CD4-positive, alpha-beta T cell treated with Interferon gamma for 1 hour (primary cell): ENCODE measurements around the gene KYAT1.

Experiments
- DNase-seq: peaks from one replicate; pipeline ENCODE4 v3.0.0-alpha.2; 2020

Gene KYAT1

DNA sequence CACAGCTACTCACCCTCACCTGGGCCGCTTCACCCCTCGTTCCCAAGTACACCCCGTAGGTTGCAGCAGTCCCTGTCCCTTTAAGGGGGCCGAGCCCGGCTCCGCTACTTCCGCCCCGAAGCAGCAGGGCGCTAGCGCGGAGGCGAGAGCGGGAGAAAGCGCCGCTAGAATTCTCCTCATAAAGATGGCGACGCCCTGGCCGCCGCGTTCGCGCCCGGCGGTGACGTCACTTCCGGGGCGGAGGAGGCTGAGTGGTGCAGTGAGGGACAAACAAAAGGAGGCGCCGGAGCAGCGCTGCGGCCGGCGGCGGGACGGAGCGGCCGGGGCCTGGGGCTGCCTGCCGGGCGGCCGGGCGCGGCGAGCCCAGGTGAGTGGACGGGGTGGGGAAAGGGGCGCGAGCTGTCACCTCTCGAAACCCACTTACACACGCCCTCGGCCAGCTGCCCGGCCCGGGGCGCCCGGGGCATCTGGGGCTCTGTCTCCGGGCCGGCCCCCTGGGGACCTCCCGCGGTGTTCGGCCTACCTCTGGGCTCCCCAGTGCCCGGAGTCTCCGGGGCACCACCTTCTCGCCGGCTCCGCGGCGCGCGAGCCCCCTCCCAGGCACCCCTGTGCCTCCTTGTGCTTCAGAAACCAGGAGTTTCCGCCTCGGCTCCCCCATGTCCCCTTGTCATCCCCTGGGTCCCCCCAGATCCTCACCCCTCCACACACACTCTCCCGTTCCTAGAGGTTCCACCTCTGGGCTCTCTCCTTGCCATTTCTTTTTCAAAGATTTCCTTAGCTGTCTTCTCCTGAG is at the start of gene KYAT1, which contains the start of gene LRRC8A:
Gene KYAT1 (minus strand): TSS at position 67 of the 793 bp plus-strand sequence. CDS start 36,545 bp downstream, outside the sequence.
Gene LRRC8A (plus strand): TSS at position 250 of the 793 bp plus-strand sequence. CDS start 25,032 bp downstream, outside the sequence.
- peak; percentile 96 for DNase-seq

DNA sequence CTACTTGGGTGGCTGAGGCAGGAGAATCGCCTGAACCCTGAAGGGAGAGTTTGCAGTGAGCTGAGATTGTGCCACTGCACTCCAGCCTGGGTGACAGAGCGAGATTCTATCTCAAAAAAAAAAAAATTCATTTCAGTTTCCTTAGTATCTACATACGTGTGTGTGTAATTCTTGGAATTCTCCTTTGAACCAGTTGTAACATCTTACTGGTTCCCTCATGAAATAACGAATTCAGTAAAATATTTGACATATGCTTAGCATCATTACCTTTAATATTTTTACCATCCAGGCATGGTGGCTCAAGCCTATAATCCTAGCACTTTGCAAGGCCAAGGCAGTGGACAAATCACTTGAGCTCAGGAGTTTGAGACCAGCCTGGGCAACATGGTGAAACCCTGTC is 47.8 kb upstream of the KYAT1 start:
- no peak for DNase-seq

DNA sequence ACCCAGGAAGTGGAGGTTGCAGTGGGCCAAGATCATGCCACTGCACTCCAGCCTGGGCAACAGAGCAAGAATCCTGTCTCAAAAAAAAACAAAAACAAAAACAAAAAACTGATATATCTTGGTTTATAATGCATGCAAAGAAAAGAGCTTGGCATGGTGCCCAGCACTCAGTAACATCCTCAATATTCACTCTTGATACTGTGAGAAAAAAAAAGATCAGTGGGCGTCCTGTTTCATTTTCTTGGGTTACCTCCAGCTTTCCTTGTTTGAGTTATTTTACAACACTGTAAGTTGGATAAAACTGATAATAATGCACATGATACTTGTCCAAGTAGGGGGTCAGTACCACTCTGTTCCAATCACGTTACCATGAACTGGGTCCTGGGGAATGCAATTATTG is 46.9 kb upstream of the KYAT1 start:
- DNase-seq = no peak

DNA sequence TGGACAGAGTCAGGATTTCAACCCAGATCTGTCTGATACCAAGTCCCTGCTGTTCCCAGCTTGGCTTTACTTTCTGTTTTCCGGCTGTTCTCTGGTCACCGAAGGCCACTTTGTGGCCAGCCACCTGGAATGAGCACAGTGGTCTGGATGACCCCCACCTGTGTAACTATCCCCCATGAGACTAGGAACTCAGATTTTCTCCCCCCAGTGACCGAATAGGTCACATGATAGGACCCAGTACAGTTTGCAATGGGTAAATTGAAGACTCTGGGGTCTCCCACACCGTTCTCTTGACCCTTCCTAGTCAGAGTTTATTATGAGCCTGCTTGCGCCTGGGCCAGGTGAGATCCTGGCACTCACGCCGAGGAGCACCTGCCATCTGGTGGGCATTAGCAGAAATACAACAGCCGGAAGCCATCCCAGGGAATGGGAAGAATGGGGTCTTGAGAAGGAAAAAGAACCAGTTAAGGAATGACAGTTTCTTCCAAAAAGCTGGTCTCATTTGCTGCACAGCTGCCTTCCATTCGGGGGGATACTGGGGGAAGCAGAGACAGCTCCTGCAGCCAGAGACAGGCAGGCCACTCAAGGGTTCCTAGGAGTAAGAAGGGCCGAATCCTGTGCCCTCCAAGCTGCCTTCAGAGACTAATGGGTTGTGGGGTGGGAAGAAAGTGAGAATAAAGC is 46.1 kb upstream of the KYAT1 start:
- peak; percentile 32 for DNase-seq

DNA sequence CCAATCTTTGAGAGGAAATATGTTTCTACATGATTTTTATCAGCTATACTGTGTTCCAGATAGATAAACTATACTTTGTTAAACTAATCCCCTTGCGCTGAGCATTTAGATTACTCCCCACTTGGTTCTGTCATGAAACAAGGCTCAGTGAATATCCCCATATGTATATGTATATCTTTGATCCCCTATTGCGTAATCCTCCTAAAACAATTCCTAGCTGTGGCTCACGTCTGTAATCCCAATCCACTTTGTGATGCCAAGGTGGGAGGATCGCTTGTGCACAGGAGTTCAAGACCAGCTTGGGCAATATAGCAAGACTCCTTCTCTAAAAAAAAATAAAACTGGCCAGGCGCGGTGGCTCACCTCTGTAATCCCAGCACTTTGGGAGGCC is 41.7 kb upstream of the KYAT1 start:
- DNase-seq = no peak

DNA sequence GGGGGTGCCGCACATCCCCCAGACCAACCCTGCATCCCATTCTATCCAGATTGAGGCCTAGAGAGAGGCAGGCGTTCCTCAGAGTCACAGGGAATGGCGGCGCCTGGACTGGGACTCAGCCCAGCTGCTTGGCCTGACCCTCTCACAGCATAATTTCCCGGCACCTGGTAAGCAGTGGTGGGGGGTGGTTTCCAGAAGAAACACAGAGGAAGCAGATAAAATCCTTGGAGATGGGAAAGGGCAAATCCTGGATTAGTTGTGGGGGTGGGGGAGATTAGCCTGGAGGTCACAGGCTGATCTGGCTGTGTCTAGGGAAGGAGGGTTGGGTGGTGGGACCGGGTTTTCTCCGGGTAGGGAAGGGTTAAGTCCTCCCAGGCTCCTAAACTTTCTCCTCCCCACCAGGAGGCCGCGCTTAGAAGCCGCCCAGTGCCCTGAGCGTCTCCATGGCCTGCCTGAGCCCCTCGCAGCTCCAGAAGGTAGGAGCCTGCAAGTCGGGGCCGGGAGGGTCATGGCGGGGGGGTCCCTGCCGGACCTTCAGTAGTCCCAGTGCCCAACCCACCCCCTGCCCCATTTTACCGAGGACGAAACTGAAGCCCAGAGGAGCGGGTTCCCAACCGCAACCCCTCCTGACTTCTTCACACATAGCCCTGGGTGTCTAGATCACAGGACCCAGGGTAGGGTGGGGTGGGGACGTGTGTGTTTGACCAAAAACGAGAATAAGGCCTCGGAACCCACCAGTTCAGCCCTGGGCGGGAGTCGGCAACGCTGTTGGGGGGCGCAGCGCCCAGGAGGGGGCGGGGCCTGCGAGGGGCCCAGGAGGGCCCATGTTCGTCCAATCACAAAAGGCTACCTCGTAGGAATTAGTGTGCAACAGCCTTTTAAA is 40.4 kb upstream of the KYAT1 start:
- no peak for DNase-seq

DNA sequence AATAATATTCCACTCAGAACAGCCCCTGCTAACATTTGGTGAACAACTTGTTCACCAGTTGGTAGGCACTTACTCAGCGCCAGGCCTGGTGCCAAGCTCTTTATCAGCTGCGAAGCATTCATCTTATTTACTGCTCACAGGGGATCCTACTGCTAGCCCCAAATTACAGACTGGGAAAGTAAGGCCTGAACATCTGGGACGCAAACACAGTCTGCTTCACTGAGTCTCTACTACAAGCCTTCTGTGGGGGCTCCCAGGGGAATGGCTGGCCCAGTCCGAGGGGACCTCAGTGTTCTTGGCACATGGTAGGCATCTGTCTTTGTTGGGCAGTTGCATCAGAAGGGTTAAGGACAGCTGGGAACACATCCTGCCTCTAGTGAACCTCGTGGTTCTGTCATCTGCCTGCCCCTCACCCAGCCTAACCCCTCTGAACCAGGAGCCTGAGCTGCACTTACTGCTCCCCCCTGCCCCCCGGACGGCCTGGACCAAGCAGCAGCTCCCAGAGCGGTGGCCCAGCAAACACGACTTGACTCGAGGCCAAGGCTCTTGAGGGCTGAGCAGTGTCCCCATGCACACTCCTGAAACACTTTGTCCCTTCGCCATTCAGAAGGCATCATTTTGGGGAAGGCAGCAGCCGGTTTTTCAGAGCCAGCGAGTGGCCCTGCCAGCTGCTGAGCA is 38.8 kb upstream of the KYAT1 start, which contains the start of gene PHYHD1:
Gene PHYHD1 (plus strand): TSS at position 602 of the 678 bp plus-strand sequence. CDS start 1,342 bp downstream, outside the sequence.
- no peak for DNase-seq

DNA sequence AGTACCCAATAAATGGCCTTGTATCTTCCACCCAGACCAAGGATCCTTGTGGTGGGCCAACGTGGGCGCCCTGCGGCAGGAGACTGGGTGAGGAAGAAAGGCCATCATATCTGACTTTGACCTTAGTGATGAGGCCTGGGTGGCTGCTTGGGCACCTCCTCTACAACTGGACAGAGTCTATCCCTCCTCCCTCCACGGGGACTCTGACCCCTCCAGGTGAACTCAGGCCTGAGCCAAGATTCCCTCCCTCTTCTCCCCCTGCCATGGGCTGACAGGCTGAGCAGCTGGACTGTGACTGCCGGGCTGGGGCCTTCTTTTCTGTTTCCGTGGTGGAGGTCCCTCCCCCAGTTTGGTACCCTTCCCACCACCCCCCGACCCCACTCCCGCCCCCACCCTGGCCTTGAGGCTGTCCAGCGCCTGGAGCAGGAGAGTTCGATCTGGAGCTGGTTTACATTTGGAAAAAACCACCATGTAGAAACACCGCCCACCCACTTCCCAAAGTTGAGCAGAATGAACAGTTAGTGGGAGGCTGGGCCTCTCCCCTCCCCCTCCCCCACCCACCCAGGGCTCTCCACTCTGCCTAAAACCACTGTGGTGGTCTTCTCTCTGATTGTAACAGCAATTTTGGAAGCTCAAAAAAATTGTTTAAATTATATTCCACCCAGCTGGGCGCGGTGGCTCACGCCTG is 37.8 kb upstream of the KYAT1 start:
- DNase-seq = no peak

DNA sequence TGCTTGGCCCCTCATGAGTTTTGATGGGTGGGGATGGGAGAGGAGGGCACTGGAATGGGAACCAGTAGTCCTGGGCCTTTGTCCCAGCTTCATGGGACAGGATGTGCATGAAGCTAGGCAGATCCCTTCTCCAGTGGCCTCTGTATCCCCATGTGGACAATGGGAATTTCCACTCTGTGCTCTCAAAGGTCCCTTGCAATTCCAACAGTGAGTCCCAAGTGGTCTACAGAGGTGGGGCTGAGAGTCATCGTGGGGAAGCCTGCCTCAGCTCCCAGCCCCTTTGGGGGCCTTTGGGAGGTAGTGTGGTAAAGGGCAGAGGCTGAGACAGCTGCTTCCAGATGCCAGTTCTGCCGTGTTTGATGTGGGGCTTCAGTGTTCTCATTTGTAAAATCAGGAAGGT is 37.2 kb upstream of the KYAT1 start:
- DNase-seq = no peak

DNA sequence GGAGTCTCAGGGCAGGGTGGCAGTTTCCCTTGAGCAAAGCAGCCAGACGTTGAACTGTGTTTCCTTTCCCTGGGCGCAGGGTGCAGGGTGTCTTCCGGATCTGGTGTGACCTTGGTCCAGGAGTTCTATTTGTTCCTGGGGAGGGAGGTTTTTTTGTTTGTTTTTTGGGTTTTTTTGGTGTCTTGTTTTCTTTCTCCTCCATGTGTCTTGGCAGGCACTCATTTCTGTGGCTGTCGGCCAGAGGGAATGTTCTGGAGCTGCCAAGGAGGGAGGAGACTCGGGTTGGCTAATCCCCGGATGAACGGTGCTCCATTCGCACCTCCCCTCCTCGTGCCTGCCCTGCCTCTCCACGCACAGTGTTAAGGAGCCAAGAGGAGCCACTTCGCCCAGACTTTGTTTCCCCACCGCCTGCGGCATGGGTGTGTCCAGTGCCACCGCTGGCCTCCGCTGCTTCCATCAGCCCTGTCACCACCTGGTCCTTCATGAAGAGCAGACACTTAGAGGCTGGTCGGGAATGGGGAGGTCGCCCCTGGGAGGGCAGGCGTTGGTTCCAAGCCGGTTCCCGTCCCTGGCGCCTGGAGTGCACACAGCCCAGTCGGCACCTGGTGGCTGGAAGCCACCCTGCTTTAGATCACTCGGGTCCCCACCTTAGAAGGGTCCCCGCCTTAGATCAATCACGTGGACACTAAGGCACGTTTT is 35.5 kb upstream of the KYAT1 start:
- DNase-seq = no peak

DNA sequence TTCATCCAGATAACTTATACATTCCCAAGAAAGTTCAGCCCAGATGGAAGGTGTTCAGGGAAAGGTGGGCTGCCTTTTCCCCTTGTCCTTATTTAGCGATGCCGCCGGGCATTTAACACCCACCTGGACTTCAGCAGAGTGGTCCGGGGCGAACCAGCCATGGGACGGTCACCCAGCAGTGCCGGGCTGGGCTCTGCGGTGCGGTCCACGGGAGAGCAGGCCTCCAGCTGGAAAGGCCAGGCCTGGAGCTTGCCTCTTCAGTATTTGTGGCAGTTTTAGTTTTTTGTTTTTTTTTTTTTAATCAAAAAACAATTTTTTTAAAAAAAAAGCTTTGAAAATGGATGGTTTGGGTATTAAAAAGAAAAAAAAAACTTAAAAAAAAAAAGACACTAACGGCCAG is 35.0 kb upstream of the KYAT1 start:
- no peak for DNase-seq

DNA sequence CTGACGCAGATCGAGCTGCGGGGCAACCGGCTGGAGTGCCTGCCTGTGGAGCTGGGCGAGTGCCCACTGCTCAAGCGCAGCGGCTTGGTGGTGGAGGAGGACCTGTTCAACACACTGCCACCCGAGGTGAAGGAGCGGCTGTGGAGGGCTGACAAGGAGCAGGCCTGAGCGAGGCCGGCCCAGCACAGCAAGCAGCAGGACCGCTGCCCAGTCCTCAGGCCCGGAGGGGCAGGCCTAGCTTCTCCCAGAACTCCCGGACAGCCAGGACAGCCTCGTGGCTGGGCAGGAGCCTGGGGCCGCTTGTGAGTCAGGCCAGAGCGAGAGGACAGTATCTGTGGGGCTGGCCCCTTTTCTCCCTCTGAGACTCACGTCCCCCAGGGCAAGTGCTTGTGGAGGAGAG is 34.5 kb upstream of the KYAT1 start:
- DNase-seq = no peak

DNA sequence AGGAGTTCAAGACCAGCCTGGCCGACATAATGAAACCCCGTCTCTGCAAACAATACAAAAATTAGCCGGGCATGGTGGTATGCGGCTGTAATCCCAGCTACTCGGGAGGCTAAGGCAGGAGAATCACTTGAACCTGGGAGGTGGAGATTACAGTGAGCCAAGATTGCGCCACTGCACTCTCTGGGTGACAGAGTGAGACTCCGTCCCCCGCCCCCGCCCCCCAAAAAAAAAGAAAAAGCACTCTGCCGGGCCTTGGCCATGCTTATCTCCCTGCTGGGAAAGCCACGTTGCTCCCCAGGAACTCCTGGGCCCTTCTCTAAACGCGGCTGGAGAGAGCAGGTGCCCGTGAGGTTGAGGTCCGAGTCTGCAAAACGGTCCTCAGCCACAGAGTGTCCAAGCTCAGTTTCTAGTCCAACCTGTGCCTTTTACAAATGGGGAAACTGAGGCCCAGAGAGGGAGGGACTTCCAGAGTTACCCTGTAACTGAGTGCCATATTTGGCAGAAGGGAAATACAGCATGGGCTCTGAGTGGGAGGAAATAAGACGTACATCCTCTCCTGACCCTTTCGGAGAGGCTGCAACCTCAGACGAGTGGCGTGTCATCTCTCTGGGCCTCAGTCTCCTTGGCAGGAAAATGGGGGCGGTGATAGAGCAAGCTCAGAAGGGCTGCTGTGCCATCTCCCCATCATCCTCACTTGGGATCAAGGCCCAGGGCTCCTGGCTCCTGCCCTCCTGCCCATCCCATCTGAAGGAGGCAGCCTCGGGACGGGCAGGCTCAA is 32.4 kb upstream of the KYAT1 start:
- DNase-seq = no peak

DNA sequence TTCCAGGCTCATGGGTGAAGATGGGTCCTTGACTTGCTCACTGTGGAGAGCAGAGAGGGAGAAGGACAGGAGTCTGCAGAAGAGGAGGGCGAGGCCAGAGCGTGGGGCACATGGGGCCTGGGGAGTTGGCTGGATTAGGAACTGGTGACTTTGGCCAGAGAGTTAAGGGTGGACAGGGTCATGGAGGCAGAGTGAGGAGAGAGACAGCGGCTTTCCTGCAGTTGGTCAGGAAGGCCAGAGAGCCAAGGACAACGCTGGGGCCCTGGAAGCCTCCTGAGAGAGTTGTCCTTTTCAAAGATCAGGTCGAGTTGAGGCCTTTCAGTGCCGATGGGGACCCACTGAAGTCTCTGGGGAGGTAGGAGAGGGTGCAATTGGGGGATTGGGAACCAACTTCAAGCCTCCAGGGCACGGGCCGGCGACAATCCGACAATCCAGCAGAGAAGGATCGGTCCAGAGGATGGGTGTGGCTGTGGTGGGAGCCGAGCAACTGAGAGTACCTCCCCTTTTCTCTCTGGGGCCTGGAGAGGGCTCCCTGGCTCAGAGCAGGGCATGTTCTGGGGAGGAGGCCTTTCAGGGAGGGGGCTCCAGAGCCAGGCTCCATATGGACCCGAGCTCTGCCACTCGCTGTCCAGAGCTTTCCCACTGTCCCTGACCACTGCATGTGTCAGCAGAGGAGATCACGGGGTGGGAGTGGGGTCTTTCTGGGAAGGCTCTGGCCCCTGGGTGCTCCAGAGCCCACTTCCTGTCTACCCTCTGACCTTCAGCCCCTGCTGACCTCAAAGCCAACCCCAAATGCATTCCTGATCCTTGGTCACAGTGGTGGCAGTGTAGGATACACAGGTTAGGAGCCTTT is 31.5 kb upstream of the KYAT1 start:
- no peak for DNase-seq

DNA sequence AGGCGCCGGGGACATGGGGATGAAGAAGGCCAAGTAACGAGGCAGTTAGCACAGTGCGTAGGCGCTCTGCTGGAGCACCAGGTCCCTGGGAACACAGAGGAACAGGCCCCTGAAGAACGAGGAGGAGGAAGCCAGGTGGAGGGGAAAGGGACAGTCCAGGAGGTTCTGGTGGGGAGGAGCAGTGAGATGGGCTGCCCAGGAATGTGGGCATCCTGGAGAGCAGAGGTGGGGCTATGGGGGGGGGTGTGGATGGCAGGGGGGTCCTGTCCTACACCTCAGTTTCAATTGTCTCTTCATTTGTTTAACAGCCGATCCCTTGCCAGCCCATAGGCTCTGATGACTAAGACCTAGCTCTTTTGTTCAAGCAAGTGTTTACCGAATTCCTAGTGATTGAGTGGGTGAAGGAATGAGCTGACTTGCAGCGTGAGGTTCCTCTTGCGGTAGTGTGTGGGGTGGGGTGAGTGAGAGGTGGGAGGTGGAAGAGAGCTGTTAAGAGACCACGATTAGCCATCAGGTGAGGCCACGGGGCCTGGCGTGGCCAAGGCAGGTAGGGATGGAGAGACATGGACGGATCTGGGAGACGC is 30.6 kb upstream of the KYAT1 start:
- no peak for DNase-seq

DNA sequence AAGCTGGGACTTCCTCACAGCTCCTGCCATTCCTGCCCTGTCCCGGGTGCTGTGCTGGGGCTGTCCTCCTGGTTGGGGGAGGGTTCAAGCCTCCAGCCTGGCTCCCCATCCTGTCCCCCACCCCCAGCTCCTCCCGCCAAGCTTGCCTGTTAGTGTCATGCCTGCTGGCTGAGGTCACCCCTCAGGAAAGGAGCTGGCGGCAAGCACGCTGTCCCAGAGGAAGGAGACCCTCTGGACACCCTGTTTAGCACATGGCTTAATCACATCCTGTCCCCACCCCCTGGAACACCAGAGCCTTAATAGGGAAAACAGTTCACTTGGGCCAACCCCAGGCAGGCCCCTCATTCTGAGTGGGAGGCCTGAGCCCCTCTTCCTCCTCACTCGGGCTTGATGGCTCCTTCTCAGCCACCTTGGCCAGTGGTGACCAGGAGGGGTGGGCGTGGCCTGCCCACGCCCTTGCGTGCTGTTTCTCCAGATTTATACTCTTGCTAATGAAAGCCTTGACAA is 29.8 kb upstream of the KYAT1 start:
- no peak for DNase-seq

DNA sequence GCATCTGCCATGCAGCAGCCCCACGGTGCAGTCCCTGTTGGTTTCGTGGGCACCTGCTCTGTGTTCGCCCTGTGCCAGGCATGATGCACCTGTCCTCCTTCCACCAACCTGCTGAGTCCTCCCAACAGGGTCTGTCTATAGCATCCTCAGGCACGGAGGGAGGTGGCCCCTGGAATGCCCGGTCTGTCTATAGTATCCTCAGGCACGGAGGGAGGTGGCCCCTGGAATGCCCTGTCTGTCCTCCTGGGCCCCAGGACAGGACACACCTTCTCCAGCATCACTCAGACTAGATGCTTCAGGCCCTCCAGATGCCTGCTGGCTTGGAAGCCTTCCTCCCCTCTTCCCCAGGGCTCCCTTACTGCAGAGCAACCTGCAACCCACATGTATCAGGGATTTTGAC is 29.2 kb upstream of the KYAT1 start:
- DNase-seq = no peak

DNA sequence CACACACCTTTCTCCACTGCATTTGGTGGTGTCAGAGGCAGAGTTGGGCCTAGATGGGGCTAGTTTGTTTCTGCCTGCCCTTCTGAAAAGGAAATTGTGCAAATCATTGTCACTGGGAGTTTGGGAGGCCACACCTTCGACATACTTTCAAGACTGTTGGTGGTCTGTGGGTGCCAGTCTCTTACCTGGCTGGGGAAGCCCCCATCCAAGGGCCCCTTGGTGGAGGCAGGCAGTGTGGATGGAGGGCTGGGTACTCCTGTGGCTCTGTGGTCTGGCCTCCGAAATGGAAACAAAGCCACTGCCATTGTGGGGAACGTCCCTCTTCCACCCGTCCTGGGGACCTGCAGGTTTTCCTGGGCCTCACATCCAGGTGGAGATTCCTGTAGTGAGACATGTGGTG is 28.1 kb upstream of the KYAT1 start:
- no peak for DNase-seq

DNA sequence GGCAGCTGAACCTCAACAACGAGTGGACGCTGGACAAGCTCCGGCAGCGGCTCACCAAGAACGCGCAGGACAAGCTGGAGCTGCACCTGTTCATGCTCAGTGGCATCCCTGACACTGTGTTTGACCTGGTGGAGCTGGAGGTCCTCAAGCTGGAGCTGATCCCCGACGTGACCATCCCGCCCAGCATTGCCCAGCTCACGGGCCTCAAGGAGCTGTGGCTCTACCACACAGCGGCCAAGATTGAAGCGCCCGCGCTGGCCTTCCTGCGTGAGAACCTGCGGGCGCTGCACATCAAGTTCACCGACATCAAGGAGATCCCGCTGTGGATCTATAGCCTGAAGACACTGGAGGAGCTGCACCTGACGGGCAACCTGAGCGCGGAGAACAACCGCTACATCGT is 26.6 kb upstream of the KYAT1 start:
- DNase-seq = no peak
